ENCODE measurements around the gene CPM.

DNA sequence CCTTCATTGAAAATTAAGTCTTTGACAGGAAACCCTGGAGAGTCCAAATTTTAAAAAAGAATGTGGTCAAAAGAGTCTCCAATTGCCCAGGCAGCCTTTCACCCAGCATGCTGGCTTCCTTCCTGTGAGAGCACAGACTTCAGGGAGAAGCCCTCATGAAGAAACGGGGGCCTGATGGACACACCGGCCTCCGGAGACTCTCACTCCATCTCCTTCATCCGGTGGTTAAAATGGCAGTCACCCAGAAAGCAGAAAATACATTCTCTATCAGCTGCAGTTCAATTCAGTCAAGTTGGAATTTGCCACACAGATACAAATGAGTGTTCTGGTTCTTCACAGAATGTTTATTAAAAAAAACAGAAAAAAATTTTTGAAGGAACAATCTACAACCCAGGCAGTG lies 56.5 kb downstream of the CPM start:
- TF ChIP-seq, protein P1, sequence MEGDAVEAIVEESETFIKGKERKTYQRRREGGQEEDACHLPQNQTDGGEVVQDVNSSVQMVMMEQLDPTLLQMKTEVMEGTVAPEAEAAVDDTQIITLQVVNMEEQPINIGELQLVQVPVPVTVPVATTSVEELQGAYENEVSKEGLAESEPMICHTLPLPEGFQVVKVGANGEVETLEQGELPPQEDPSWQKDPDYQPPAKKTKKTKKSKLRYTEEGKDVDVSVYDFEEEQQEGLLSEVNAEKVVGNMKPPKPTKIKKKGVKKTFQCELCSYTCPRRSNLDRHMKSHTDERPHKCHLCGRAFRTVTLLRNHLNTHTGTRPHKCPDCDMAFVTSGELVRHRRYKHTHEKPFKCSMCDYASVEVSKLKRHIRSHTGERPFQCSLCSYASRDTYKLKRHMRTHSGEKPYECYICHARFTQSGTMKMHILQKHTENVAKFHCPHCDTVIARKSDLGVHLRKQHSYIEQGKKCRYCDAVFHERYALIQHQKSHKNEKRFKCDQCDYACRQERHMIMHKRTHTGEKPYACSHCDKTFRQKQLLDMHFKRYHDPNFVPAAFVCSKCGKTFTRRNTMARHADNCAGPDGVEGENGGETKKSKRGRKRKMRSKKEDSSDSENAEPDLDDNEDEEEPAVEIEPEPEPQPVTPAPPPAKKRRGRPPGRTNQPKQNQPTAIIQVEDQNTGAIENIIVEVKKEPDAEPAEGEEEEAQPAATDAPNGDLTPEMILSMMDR (IDR thresholded peaks at IDR 0.05; ENCODE audit: low read length): no peak
- no peak for TF ChIP-seq EZH2phosphoT487 (IDR thresholded peaks at IDR 0.05; ENCODE audit: low read length)

Data from MM.1S (cell line).